Hepatocyte (in vitro differentiated cells): ENCODE measurements around the gene MS4A4E.

Experiments
- EZH2phosphoT487 ChIP-seq: fragments of 200-600 bp; sonication (generic); IDR thresholded peaks from one replicate; pipeline ENCODE4 v1.6.1; 2018; ENCODE audit warnings: antibody characterized with exemption, mild to moderate bottlenecking, low read depth, moderate library complexity; ENCODE audit not compliant: unreplicated experiment, severe bottlenecking
- TF ChIP-seq, protein P1 (sequence below): fragments of 200-600 bp; sonication (generic); IDR thresholded peaks from 2 replicates; pipeline ENCODE4 v1.5.1; 2016; ENCODE audit warnings: antibody characterized with exemption, mild to moderate bottlenecking; ENCODE audit not compliant: poor library complexity

DNA sequence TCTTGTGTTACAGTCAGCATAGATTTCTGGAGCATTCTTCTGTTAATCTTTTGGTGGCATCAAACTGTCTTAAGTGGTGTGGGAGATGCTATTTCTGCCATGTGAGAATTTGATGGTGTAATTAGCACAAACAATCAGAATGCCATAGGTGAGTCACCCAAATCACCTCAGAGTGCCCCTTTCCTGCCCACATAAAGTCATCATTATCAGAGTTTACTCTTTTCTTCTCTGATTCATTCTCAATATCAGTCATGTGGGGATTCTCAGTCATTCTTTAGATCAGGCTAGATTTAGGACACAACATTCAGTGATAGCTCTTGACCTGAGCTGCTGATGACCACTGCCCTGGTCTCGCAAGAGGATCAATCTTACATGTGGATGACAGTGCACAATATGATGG is 36.3 kb downstream of the MS4A4E start:
- TF ChIP-seq, protein P1, sequence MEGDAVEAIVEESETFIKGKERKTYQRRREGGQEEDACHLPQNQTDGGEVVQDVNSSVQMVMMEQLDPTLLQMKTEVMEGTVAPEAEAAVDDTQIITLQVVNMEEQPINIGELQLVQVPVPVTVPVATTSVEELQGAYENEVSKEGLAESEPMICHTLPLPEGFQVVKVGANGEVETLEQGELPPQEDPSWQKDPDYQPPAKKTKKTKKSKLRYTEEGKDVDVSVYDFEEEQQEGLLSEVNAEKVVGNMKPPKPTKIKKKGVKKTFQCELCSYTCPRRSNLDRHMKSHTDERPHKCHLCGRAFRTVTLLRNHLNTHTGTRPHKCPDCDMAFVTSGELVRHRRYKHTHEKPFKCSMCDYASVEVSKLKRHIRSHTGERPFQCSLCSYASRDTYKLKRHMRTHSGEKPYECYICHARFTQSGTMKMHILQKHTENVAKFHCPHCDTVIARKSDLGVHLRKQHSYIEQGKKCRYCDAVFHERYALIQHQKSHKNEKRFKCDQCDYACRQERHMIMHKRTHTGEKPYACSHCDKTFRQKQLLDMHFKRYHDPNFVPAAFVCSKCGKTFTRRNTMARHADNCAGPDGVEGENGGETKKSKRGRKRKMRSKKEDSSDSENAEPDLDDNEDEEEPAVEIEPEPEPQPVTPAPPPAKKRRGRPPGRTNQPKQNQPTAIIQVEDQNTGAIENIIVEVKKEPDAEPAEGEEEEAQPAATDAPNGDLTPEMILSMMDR = no peak
- TF ChIP-seq EZH2phosphoT487 = no peak
